ENCODE results near the gene RUNX3. TPM values are rescaled to one million over a fixed set of nuclear protein-coding genes. Genes with fewer than 3 reads are reported as not detected.

Gene RUNX3
- total and polyA plus RNA-seq, 2 donors: 0.37 to 2.5 TPM

GRCh38 chr1:24886241-24886640 is 43.8 kb downstream of the RUNX3 start:
- H3K36me3 ChIP-seq (ENCODE audit: insufficient read depth): no peaks in the 10 kb centered on the region
- no peak overlapping the region for H3K27ac ChIP-seq (ENCODE audit: low read depth)
- H3K4me1 ChIP-seq (ENCODE audit: insufficient read depth): no peaks in the 10 kb centered on the region
- no peak overlapping the region for H3K4me3 ChIP-seq (ENCODE audit: low read depth, low read length)
- WGBS: 85% methylated on average over 1 of the region's 1 CpG
- no peak for DNase-seq (ENCODE audit: extremely low spot score)

GRCh38 chr1:24884751-24885150 is 45.3 kb downstream of the RUNX3 start:
- no peak for DNase-seq (ENCODE audit: extremely low spot score)
- Histone ChIP-seq H3K4me3 (ENCODE audit: low read depth, low read length) (no peak overlapping the region), H3K27ac (ENCODE audit: low read depth) (no peak overlapping the region), H3K4me1 (ENCODE audit: insufficient read depth) (no peaks in the 10 kb centered on the region), H3K36me3 (ENCODE audit: insufficient read depth) (no peaks in the 10 kb centered on the region)

DNA sequence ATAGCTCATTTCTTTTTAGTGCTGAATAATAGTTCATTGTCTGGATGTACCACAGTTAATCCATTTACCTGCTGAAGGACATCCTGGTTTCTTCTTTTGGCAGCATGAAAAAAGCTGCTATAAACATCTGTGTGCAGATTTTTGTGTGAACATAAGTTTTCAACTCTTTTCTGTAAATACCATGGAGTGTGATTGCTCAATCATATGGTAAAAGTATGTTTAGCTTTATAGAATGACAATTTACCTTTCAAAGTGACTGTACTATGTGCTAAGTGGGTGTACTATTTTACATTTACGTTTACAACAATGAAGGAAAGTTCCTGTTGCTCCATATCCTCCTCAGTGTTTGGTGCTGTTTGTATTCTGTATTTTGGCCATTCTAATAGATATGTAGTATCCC is 49.0 kb downstream of the RUNX3 start:
- Histone ChIP-seq H3K4me1 (ENCODE audit: insufficient read depth) (no peaks in the 10 kb centered on the region), H3K27ac (ENCODE audit: low read depth) (no peak overlapping the region), H3K36me3 (ENCODE audit: insufficient read depth) (no peaks in the 10 kb centered on the region), H3K4me3 (ENCODE audit: low read depth, low read length) (no peak overlapping the region)
- DNase-seq (ENCODE audit: extremely low spot score): no peak
- WGBS: 38% methylated on average over 1 of the region's 1 CpG

GRCh38 chr1:24878775-24879742 is 51.0 kb downstream of the RUNX3 start:
- Histone ChIP-seq H3K27ac (ENCODE audit: low read depth) (no peak overlapping the region), H3K36me3 (ENCODE audit: insufficient read depth) (no peaks in the 10 kb centered on the region), H3K4me1 (ENCODE audit: insufficient read depth) (no peaks in the 10 kb centered on the region), H3K4me3 (ENCODE audit: low read depth, low read length) (no peak overlapping the region)
- DNase-seq (ENCODE audit: extremely low spot score): no peak
- WGBS: 72% methylated on average over 7 of the region's 7 CpGs

DNA sequence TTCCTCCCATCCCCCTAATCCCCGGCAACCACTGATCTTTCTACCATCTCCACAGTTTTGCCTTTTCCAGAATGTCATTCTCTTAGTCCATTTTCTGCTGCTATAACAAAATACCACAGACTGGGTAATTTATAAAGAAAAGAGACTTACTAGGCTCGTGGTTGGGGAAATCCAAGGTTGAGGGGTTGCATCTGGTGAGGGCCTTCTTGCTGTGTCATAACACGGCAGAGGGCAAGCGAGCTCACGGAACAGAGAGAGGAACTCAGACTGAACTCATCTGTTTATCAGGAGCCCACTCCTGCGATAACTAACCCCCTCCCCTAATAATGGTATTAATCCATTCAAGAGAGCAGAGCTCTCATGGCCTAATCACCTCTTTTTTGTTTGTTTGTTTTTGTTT is 52.0 kb downstream of the RUNX3 start:
- no peaks in the 10 kb centered on the region for H3K36me3 ChIP-seq (ENCODE audit: insufficient read depth)
- WGBS: 72% methylated on average over 6 of the region's 6 CpGs
- no peak for DNase-seq (ENCODE audit: extremely low spot score)

GRCh38 chr1:24875991-24876506 is 54.0 kb downstream of the RUNX3 start:
- DNase-seq (ENCODE audit: extremely low spot score): no peak
- Histone ChIP-seq H3K4me1 (ENCODE audit: insufficient read depth) (no peaks in the 10 kb centered on the region), H3K27ac (ENCODE audit: low read depth) (no peak overlapping the region), H3K4me3 (ENCODE audit: low read depth, low read length) (no peak overlapping the region), H3K36me3 (ENCODE audit: insufficient read depth) (no peaks in the 10 kb centered on the region)
- WGBS: 65% methylated on average over 7 of the region's 8 CpGs

More for the DNA sequence above, 52.0 kb downstream of the RUNX3 start:
- no peak overlapping the region for H3K27ac ChIP-seq (ENCODE audit: low read depth)
- no peak overlapping the region for H3K4me3 ChIP-seq (ENCODE audit: low read depth, low read length)
- H3K4me1 ChIP-seq (ENCODE audit: insufficient read depth): no peaks in the 10 kb centered on the region

- Histone ChIP-seq H3K4me1 (ENCODE audit: insufficient read depth) (no peaks in the 10 kb centered on the region), H3K36me3 (ENCODE audit: insufficient read depth) (no peaks in the 10 kb centered on the region), H3K4me3 (ENCODE audit: low read depth, low read length) (no peak overlapping the region), H3K27ac (ENCODE audit: low read depth) (no peak overlapping the region)
- no peak for DNase-seq (ENCODE audit: extremely low spot score)
- WGBS: 65% methylated on average over 8 of the region's 8 CpGs
Measured at GRCh38 chr1:24875257-24875656, 54.8 kb downstream of the RUNX3 start.

DNA sequence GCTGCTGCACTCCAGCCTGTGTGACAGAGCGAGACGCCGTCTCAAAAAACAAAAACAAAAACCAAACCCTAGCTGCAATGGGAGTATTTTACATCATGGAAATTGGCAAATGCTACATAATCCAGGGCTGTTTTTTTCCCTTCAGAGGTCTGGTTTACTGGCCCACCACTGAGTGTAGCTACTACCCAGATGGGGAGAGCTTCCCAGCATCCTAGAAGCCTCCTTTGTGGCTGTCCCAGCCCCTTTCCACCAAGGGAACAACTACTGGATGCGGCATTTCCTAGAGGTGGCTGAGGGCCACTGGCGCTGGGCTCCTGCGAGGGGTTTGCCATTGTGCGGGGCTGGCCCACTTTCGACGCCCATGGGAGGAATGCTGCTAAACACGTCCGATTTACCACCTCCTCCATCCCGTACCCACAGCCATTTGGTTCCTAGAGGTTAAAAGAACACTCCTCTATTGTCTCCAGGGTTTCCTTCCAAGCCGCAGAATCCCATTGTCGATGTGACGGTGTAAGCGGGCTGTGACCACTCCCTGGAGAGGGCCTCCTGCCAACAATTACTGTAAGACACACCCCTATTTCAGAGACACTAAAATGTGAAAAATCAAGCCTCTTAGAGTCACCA is 55.4 kb downstream of the RUNX3 start:
- no peak for DNase-seq (ENCODE audit: extremely low spot score)
- H3K4me1 ChIP-seq (ENCODE audit: insufficient read depth): no peaks in the 10 kb centered on the region
- 61% methylated on average over 16 of the region's 16 CpGs for WGBS

GRCh38 chr1:24874056-24874455 is 56.0 kb downstream of the RUNX3 start:
- no peak overlapping the region for H3K27ac ChIP-seq (ENCODE audit: low read depth)
- H3K4me3 ChIP-seq (ENCODE audit: low read depth, low read length): no peak overlapping the region
- no peak for DNase-seq (ENCODE audit: extremely low spot score)
- H3K4me1 ChIP-seq (ENCODE audit: insufficient read depth): no peaks in the 10 kb centered on the region
- no peaks in the 10 kb centered on the region for H3K36me3 ChIP-seq (ENCODE audit: insufficient read depth)
- WGBS: 81% methylated on average over 7 of the region's 7 CpGs

More for the DNA sequence above, 55.4 kb downstream of the RUNX3 start:
- Histone ChIP-seq H3K27ac (ENCODE audit: low read depth) (no peak overlapping the region), H3K36me3 (ENCODE audit: insufficient read depth) (no peaks in the 10 kb centered on the region), H3K4me3 (ENCODE audit: low read depth, low read length) (no peak overlapping the region)

DNA sequence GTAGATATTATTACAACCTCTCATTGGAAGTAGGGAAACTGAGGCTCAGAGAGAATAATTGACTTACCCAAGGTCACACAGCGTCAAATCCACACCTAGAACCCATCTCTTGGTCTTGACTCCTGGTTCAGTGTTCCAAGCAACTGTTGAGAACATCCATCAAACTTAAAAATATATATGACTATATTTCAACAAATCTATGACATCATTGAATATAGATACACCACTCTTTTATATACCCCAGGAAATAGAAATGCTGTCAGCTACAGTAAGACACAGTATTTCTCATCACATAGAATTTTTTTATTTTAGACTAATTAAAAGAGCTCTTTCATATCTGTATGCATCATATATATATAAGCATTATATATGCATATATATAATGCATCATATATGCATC is 56.9 kb downstream of the RUNX3 start:
- WGBS: 89% methylated on average over 1 of the region's 1 CpG
- Histone ChIP-seq H3K36me3 (ENCODE audit: insufficient read depth) (no peaks in the 10 kb centered on the region), H3K4me3 (ENCODE audit: low read depth, low read length) (no peak overlapping the region), H3K4me1 (ENCODE audit: insufficient read depth) (no peaks in the 10 kb centered on the region), H3K27ac (ENCODE audit: low read depth) (no peak overlapping the region)
- no peak for DNase-seq (ENCODE audit: extremely low spot score)

GRCh38 chr1:24872061-24872850 is 57.8 kb downstream of the RUNX3 start:
- DNase-seq (ENCODE audit: extremely low spot score): no peak
- no peaks in the 10 kb centered on the region for H3K4me1 ChIP-seq (ENCODE audit: insufficient read depth)
- 84% methylated on average over 19 of the region's 19 CpGs for WGBS

GRCh38 chr1:24871306-24871901 is 58.7 kb downstream of the RUNX3 start:
- no peak for DNase-seq (ENCODE audit: extremely low spot score)
- Histone ChIP-seq H3K4me3 (ENCODE audit: low read depth, low read length) (no peak overlapping the region), H3K4me1 (ENCODE audit: insufficient read depth) (no peaks in the 10 kb centered on the region), H3K27ac (ENCODE audit: low read depth) (no peak overlapping the region), H3K36me3 (ENCODE audit: insufficient read depth) (no peaks in the 10 kb centered on the region)
- WGBS: 84% methylated on average over 11 of the region's 11 CpGs

More at GRCh38 chr1:24872061-24872850, 57.8 kb downstream of the RUNX3 start:
- Histone ChIP-seq H3K4me3 (ENCODE audit: low read depth, low read length) (no peak overlapping the region), H3K27ac (ENCODE audit: low read depth) (no peak overlapping the region), H3K36me3 (ENCODE audit: insufficient read depth) (no peaks in the 10 kb centered on the region)

GRCh38 chr1:24870551-24871195 is 59.4 kb downstream of the RUNX3 start:
- no peak for DNase-seq (ENCODE audit: extremely low spot score)
- no peaks in the 10 kb centered on the region for H3K4me1 ChIP-seq (ENCODE audit: insufficient read depth)
- no peak overlapping the region for H3K27ac ChIP-seq (ENCODE audit: low read depth)
- no peak overlapping the region for H3K4me3 ChIP-seq (ENCODE audit: low read depth, low read length)
- H3K36me3 ChIP-seq (ENCODE audit: insufficient read depth): no peaks in the 10 kb centered on the region
- WGBS: 51% methylated on average over 20 of the region's 20 CpGs
